DMS53 (cell line): ENCODE measurements around the gene MT1F.
"Not testable (repeated sequence)": the region's sequence is repeated elsewhere in the genome, so short reads cannot be mapped to it uniquely, and the experiment has no call there.

Source experiments
- DNase-seq: peaks from one replicate; lab custom pipeline; 2025; lab: John Stamatoyannopoulos, UW

Gene MT1F

DNA sequence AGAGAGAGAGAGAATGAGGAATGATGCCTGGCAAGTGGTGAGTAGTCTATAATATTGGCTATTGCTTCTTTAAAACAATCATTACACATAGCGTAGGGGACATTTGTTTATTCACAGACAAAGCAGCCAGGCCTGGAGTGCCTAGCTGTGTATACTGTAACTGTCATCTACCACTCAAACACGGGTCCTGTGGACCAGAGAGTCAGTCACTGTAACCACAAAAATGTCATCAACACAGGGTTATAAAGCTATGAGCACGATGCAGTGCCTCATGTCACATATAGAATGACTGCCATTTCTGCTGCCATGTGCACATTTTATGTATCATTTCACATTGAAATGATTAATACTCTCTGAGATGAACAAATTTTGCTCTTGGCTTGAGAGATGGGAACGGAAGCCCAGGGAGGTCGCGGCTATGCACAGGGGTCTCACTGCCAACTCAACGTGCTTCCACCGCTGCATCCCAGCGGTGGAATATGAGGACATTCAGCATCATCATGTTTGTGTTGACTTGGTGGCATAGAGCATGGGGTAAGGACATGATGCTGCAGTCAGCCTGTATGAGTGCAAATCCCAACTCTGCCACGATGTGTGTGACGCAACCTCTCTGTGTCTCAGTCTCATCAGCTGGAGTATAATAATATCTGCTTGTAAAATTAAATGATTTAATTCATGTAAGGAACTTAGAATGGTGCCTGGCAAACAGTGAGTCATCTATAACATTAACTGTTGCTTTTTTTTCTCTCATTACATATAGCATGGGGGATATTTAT lies 15.2 kb downstream of the MT1F start:
- peak; percentile 15 for DNase-seq

DNA sequence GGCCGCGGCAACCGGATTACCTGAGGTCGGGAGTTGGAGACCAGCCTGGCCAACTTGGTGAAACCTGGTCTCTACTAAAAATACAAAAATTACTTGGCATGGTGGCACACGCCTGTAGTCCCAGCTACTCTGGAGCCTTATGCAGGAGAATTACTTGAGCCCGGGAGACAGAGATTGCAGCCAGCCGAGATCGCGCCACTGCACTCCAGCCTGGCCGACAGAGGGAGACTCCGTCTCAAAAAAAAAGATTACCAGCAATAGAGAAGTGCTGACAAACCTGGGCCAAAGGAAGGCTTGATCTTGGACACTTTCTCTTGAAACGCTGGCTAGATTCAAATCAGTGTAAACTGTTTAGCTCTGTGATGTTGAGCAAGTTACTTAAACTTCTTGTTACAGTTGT lies 16.2 kb downstream of the MT1F start:
- DNase-seq: peak; percentile 24

DNA sequence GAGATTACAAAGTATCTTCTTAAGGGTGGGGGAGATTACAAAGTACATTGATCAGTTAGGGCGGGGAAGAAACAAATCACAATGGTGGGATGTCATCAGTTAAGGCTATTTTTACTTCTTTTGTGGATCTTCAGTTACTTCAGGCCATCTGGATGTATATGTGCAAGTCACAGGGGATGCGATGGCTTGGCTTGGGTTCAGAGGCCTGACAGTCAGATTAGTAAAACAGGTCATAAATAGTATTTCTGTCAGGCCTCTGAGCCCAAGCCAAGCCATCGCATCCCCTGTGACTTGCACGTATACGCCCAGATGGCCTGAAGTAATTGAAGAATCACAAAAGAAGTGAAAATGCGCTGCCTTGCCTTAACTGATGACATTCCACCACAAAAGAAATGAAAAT lies 16.8 kb downstream of the MT1F start:
- not testable (repeated sequence) for DNase-seq

DNA sequence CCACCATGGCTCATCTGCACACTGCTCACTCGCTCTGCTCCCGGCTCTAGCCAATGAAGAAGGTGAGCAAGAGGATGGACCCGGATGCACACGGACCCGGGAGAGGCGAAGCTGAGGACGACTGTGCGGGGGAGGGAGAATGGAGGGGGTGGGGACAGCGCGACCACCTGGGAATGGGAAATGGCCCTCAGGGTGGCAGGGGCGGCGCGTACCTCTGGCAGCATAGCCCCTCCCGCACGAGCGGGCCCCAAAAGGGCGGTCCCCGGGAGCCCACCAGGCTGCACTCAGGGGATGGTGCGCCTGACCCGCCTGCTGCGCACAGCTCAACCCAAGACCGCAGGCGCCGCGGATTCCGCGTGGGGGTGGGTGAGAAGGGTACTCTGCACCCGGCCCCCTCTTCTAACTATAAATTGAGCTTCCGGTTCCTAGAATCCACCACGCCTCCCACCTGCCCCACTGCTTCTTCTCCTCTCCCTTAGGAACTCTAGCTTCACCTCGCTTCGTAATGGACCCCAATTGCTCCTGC lies 18.0 kb downstream of the MT1F start:
- peak; percentile 78 for DNase-seq

DNA sequence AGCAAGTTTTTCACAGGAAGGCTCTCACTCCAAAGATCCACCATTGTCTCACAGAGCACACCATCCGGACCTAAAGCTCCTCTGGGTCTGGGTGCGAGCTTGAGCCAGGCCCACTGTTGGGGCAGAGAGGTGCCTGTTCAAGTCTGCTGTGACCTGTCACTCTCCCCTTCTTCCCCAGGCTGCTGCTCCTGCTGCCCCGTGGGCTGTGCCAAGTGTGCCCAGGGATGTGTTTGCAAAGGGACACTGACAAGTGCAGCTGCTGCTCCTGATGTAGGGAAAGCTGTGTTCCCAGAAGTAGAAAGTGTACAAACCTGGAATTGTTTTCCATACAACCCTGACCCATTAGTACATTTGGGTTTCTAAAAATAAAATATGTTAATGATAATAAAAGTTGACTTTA lies 19.7 kb downstream of the MT1F start:
- no peak for DNase-seq

GRCh38 chr16:56679078-56679730 lies 21.4 kb downstream of the MT1F start:
- DNase-seq: no peak

DNA sequence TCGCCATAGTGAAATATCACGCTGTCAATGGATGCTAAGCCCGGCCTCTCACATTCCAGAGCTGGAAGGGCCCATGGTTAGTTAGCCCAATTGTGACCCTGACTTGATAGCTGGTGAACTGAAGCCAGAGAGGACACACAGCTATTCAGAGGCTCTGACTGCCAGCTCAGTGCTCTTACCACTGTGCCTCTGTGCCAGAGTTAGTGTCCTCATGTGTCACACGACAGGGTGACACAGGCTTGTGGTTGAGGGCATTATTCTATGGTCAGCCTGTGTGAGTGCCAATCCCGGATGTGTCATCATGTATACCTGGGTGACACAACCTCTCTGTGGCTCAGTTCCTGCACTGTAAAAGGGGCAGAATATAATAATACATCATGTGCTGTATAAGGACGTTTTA lies 22.1 kb downstream of the MT1F start:
- peak; percentile 29 for DNase-seq

GRCh38 chr16:56681939-56682702 lies 24.4 kb downstream of the MT1F start, which contains the start of gene MT1X:
MT1X (plus strand) TSS chr16:56682470; CDS start chr16:56682541, 71 bp downstream.
- peak; percentile 97 for DNase-seq

DNA sequence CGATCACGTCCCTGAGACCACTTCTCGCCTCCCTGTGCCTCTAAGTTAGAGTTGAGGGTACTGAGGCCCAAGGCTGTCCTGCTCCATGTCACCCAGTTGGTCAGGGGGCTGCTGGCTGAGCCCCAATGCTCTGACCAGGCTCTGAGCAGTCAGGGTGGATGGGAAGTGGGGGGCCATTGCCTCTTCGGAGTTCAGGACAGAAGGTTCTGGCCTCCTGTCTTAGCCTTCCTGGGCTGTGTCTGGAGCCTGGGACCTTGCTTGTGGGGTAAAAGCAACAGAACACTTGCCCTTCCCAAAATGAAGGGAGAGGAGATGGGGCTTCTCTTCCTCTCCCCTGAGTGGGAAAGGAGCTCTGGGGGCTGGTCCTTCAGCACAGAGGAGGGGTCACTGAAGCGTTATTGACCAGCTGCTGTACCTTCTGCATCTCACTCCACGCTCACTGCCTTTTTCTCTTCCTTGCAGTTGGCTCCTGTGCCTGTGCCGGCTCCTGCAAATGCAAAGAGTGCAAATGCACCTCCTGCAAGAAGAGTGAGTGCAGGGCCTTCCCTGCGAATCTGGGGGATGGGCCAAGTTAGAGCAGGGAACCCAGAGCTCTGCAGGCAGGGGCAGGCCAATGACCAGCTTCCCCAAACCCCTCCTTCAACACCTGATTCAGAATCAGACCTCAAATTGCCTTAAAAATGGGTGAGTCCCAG lies 25.1 kb downstream of the MT1F start:
- no peak for DNase-seq

DNA sequence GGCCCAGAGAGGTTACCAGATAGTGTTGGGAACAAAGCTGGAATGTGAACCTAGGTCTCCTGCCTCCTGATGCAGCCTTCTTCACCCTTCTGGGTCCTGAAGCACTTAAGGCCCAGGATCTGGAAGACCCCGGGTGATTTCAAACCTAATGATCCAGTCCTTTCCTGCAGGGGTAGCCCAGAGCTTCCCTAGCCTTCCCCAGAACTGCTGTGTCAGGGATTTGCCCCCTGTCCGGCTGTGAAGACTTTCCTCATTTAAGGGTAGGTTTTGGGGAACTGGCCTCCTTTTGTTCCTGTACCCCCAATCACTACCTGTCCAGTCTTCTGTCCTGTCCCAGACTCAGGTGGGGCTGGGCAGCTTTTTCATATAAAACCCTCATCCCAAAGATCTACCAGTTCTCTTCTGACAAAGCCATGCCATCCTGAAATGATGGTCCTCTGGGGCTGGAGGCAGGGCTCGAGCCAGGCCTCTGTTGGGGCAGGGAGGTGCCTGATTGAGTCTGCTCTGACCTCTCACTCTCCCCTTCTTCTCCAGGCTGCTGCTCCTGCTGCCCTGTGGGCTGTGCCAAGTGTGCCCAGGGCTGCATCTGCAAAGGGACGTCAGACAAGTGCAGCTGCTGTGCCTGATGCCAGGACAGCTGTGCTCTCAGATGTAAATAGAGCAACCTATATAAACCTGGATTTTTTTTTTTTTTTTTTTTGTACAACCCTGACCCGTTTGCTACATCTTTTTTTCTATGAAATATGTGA lies 25.8 kb downstream of the MT1F start:
- DNase-seq: no peak

DNA sequence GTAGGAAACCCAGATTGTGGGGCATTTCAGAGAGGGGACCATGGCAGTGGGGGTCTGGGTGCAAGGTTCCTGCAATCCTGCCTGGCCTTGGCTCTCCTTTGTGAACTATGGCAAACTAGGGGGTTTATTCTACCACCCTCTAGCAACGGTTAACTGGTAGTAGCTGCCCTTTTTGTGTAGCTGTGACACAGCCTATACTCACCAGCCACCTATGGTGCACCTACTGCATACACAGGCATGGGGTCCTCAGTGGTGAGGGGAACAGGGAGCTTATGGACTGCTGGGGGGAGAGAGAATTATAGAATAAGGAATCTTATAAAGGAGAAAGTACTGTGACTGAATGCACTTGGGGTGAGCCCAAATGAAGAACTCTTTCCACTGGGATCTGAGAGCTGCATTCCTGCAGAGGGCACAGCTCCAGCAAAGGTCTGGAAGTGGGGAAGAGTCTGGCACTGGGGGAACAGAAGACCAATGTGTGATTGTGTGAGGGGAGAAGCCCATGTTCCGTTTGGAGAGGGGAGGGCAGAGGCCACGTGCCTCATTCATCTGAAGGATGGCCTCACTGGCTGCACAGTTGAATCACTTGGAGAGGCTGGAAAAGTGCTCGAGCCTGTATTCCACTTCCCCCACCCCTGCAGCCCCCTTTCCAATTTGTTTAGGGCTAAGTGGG lies 26.6 kb downstream of the MT1F start:
- DNase-seq: no peak

DNA sequence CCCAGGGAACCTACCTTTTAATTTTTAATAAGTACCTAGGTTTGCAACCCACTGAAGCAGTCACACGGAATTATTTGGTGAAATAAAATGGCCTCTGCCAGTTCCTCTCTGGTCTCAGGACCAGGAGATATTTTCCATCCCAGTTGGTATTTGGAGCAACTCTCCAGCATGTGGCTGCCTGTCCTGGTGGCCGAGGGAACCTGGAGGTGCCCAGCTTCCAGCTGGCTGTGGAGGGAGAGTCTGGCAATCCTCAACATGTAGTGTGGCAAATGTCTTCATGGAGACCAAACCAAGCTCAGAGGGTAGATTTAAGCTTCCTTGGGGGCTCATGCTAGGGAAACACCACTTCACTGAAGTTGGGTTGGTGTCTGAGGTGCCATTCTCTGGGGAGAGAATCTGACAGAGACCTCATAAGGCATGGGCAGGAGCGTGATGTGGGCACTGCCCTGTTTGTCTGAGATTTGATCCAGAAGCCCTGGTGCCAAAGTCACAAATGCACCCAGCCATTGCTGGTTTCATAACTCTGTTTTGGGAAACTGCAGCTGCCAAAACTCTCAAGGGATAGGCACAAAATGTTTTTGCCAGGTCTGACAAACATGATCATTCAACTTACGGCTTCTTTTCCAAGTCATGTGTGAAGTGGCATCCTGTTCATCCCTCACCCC lies 27.3 kb downstream of the MT1F start:
- DNase-seq: no peak

DNA sequence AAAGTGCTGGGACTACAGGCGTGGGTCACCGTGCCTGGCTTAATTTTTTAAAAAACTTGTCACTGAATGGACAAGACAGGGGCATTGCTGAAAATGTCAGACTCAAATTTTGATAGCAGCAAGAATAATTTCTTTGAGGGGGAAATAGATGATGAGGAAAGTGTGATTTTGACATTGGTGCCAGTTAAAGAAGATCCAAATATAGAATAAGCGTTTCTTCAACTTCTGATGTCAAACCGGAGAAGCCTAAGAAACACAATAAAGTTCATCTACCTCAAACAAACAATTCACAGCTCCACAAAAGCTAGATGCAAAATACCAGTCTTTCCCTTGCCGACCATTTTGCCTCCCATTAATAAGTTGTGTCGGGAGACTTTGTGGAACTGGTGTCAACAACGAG lies 29.0 kb downstream of the MT1F start:
- DNase-seq: no peak

- peak; percentile 66 for DNase-seq
Observed at GRCh38 chr16:56688762-56689161, 31.0 kb downstream of the MT1F start.

DNA sequence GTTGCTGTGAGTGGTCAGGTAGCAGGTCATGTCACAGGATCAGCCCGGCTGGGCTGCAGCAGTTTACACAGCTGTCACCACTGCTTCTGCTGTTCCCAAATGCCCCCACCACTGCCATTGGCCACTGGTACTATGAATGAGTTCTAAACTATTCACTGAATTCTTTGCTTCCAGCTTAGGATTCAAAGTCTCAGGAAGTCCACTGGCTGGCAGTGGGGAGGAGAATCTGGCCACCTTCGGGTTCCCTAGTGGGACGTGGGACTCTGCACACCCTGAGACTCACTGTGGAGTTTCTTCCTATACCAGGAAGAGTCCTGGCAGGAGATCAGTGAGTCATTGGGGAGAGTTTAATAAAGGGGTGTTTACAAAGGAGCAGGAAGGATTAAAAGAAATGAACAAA lies 31.4 kb downstream of the MT1F start:
- DNase-seq: peak; percentile 66

GRCh38 chr16:56690420-56691122 lies 32.8 kb downstream of the MT1F start:
- DNase-seq: no peak

DNA sequence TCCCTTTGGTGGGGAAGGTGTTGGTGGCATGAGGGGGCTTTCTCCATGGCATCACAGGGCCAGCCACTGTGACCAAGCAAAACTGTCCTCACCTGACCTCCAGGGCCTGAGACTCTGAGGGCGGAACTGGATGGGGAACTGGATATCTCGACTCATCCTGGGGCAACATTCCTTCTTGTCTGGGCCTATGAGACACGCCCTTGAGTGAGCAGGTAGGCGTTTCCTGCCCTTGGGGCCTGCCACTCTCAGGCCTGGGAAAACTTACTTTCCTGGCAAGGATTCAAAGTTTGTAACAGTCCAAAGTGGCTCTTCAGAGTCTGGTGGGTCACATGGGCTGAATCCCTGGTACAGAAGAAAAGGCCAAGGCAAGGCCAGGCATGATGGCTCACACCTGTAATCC lies 34.1 kb downstream of the MT1F start:
- DNase-seq: peak; percentile 53

GRCh38 chr16:56695246-56695645 lies 37.5 kb downstream of the MT1F start:
- DNase-seq: no peak

DNA sequence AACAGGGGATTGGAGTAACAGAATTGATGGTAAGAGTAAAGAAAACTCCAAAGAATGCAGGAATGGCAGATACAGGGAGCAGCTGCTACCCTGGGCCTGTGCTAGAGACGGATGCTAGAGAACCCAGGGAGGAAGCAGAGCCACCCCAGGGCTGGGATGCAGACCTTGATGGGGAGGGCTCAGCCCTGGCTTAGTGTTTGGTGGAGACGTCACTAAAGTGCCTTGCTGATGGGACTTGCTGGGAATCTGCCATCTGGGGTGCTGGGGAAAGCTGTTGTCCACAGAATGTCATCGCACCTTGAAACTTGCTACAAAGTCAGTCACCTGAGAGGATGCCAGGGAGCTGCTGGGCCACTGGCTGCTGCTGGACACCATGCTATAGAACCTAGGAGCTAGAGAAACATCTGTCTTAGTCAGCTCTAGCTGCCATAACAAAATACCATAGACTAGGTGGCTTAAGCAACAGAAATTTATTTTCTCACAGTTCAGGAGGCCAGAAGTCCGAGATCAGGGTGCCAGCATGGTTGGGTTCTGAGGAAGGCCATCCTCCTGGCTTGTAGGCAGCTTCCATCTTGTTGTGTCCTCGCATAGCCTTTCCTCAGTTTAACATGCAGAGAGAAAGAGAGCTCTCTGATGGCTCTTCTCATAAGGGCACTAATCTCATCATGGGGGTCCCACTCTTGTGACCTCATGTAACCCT lies 39.8 kb downstream of the MT1F start:
- DNase-seq: no peak
